ENCODE measurements around the gene CCDC43.
"Not testable (repeated sequence)": the region's sequence is repeated elsewhere in the genome, so short reads cannot be mapped to it uniquely, and the experiment has no call there.

CCDC43 gene

GRCh38 chr17:44672479-44673093 lies 17.0 kb downstream of the CCDC43 start:
- peak; percentile 68 for DNase-seq (ENCODE audit: low read depth)

GRCh38 chr17:44666006-44666405 lies 23.6 kb downstream of the CCDC43 start:
- no peak for DNase-seq (ENCODE audit: low read depth)

- DNase-seq (ENCODE audit: low read depth) = no peak
Measured at GRCh38 chr17:44664867-44665266, 24.7 kb downstream of the CCDC43 start.

GRCh38 chr17:44663095-44663494 lies 26.5 kb downstream of the CCDC43 start:
- DNase-seq (ENCODE audit: low read depth) = no peak

GRCh38 chr17:44661835-44662234 lies 27.7 kb downstream of the CCDC43 start:
- no peak for DNase-seq (ENCODE audit: low read depth)

- peak; percentile 12 for DNase-seq (ENCODE audit: low read depth)
Measured at GRCh38 chr17:44655983-44656710, 33.4 kb downstream of the CCDC43 start, which contains the start of gene MEIOC. MEIOC (plus strand) TSS chr17:44656468; CDS start chr17:44656614, 146 bp downstream.

- no peak for DNase-seq (ENCODE audit: low read depth)
Measured at GRCh38 chr17:44653954-44654353, 35.6 kb downstream of the CCDC43 start.

GRCh38 chr17:44653384-44653783 lies 36.2 kb downstream of the CCDC43 start:
- no peak for DNase-seq (ENCODE audit: low read depth)

GRCh38 chr17:44652727-44653126 lies 36.8 kb downstream of the CCDC43 start:
- no peak for DNase-seq (ENCODE audit: low read depth)

GRCh38 chr17:44651228-44651627 lies 38.3 kb downstream of the CCDC43 start:
- DNase-seq (ENCODE audit: low read depth) = peak; percentile 23

GRCh38 chr17:44648963-44649362 lies 40.6 kb downstream of the CCDC43 start:
- no peak for DNase-seq (ENCODE audit: low read depth)

GRCh38 chr17:44647736-44648135 lies 41.8 kb downstream of the CCDC43 start:
- DNase-seq (ENCODE audit: low read depth) = no peak

GRCh38 chr17:44646280-44646679 lies 43.3 kb downstream of the CCDC43 start:
- no peak for DNase-seq (ENCODE audit: low read depth)

GRCh38 chr17:44645341-44645740 lies 44.2 kb downstream of the CCDC43 start:
- DNase-seq (ENCODE audit: low read depth) = no peak

GRCh38 chr17:44642834-44643233 lies 46.7 kb downstream of the CCDC43 start:
- DNase-seq (ENCODE audit: low read depth) = no peak

- DNase-seq (ENCODE audit: low read depth) = no peak
Measured at GRCh38 chr17:44637066-44637465, 52.5 kb downstream of the CCDC43 start.

- DNase-seq (ENCODE audit: low read depth) = peak; percentile 67
Measured at GRCh38 chr17:44636562-44636961, 53.0 kb downstream of the CCDC43 start.

- DNase-seq (ENCODE audit: low read depth) = not testable (repeated sequence)
Measured at GRCh38 chr17:44634401-44634800, 55.2 kb downstream of the CCDC43 start.

- no peak for DNase-seq (ENCODE audit: low read depth)
Measured at GRCh38 chr17:44633998-44634397, 55.6 kb downstream of the CCDC43 start.

GRCh38 chr17:44630703-44631102 lies 58.9 kb downstream of the CCDC43 start:
- no peak for DNase-seq (ENCODE audit: low read depth)

GRCh38 chr17:44629314-44629713 lies 60.3 kb downstream of the CCDC43 start:
- DNase-seq (ENCODE audit: low read depth) = no peak

GRCh38 chr17:44628243-44629188 lies 61.1 kb downstream of the CCDC43 start:
- DNase-seq (ENCODE audit: low read depth) = no peak
